NB4 (cell line): Measurements from ENCODE around the gene C19orf47.

ENCODE experiments used
- CTCF ChIP-seq: IDR thresholded peaks from one replicate; pipeline ENCODE4 v1.5.1; 2012; ENCODE audit warnings: low read depth, low read length
- MYC ChIP-seq: IDR thresholded peaks from 2 replicates; pipeline ENCODE4 v1.6.1; 2011; ENCODE audit warnings: low read depth, low read length

- TF ChIP-seq CTCF (no peak), MYC (no peak)
Observed at GRCh38 chr19:40300668-40301067, 47.5 kb downstream of the C19orf47 start.
